H1 (cell line): ENCODE measurements around the gene MMP26. TPM values are rescaled to one million over a fixed set of nuclear protein-coding genes. Genes with fewer than 3 reads are reported as not detected.

Source experiments
- CTCF ChIA-PET: fragments of 300-600 bp; sonication (Branson Sonifier 250); formaldehyde crosslinking; loops from one replicate; lab custom pipeline; 2021; ENCODE audit not compliant: partially characterized antibody; lab: Charles Lee
- POLR2A ChIA-PET: fragments of 300-600 bp; sonication (Branson Sonifier 250); formaldehyde crosslinking; loops from one replicate; lab custom pipeline; 2021; ENCODE audit warnings: inconsistent platforms; ENCODE audit not compliant: partially characterized antibody; lab: Charles Lee
- DNase-seq, 2 experiments: peaks; one replicate each; pipeline versions ENCODE4 v3.0.0 to v3.0.0-alpha.2; 2010 to 2022; ENCODE audit warnings: low spot score in 2 of 2, low read depth in 1 of 2, mixed read lengths in 1 of 2
- FAIRE-seq: peaks from 2 replicates; lab custom pipeline; 2011; peaks lifted over from hg19 to GRCh38; lab: Jason Lieb, UNC
- H2AFZ ChIP-seq: 2 replicates; pipeline ENCODE4 v1.8.1; 2012; ENCODE audit warnings: low read length, inconsistent platforms
- H2AK5ac ChIP-seq: 2 replicates; pipeline ENCODE4 v1.6.1; 2013; ENCODE audit warnings: low read depth, low read length
- H2BK120ac ChIP-seq: replicated peaks from 2 replicates; pipeline ENCODE3; 2013; ENCODE audit warnings: low read depth, low read length, inconsistent platforms
- H2BK12ac ChIP-seq: 2 replicates; pipeline ENCODE4 v1.6.1; 2013; ENCODE audit warnings: low read depth, low read length
- H2BK15ac ChIP-seq: 2 replicates; pipeline ENCODE4 v1.6.1; 2013; ENCODE audit warnings: low read length
- H2BK20ac ChIP-seq: 2 replicates; pipeline ENCODE4 v1.6.1; 2013; ENCODE audit warnings: low read length
- H2BK5ac ChIP-seq: 2 replicates; pipeline ENCODE4 v1.6.1; 2013; ENCODE audit warnings: low read depth, low read length
- H3K14ac ChIP-seq: 2 replicates; pipeline ENCODE4 v1.6.1; 2013; ENCODE audit warnings: inconsistent platforms; ENCODE audit not compliant: insufficient read length
- H3K18ac ChIP-seq: 2 replicates; pipeline ENCODE4 v1.6.1; 2013; ENCODE audit warnings: low read length; ENCODE audit errors: extremely low read depth
- H3K23ac ChIP-seq: 2 replicates; pipeline ENCODE4 v1.6.1; 2013; ENCODE audit warnings: inconsistent platforms; ENCODE audit not compliant: insufficient read length
- H3K23me2 ChIP-seq: 2 replicates; pipeline ENCODE4 v1.6.1; 2013; ENCODE audit warnings: low read depth, low read length
- H3K27ac ChIP-seq: 2 replicates; pipeline ENCODE4 v1.6.1; 2011; ENCODE audit warnings: low read depth, low read length, inconsistent platforms
- H3K27me3 ChIP-seq, 4 experiments: replicated peaks in 1 of 4; 1 replicate in 1 of 4; 2 replicates in 3 of 4; pipeline versions ENCODE4 v1.6.1 to v1.8.1; 2011 to 2013; ENCODE audit warnings: low read length in 3 of 4, mild to moderate bottlenecking in 3 of 4, inconsistent platforms in 2 of 4, mixed read lengths in 2 of 4, moderate library complexity in 1 of 4; ENCODE audit not compliant: control insufficient read depth in 3 of 4, insufficient read depth in 3 of 4; ENCODE audit errors: extremely low read depth in 1 of 4
- H3K36me3 ChIP-seq, 4 experiments: 2 replicates each; pipeline versions ENCODE4 v1.6.1 to v1.8.1; 2011 to 2013; ENCODE audit warnings: mild to moderate bottlenecking in 4 of 4, low read length in 3 of 4, moderate library complexity in 2 of 4, control low read depth in 1 of 4, inconsistent platforms in 1 of 4; ENCODE audit not compliant: insufficient read depth in 4 of 4, control insufficient read depth in 2 of 4
- H3K4ac ChIP-seq: replicated peaks from 2 replicates; pipeline ENCODE3; 2013; ENCODE audit warnings: low read length, low read depth, mixed read lengths, inconsistent platforms; ENCODE audit not compliant: insufficient read length
- H3K4me1 ChIP-seq, 4 experiments: replicated peaks in 1 of 4; 1 replicate in 1 of 4; 2 replicates in 3 of 4; pipeline versions ENCODE4 v1.6.1 to v1.8.1; 2011 to 2013; ENCODE audit warnings: low read length in 3 of 4, inconsistent platforms in 2 of 4, mixed read lengths in 1 of 4; ENCODE audit not compliant: insufficient read depth in 4 of 4, control insufficient read depth in 3 of 4
- H3K4me2 ChIP-seq, 2 experiments: 2 replicates each; pipeline versions ENCODE4 v1.6.1 to v1.8.1; 2011 to 2013; ENCODE audit warnings: low read depth in 2 of 2, low read length in 2 of 2, control low read depth in 1 of 2, inconsistent platforms in 1 of 2, mild to moderate bottlenecking in 1 of 2; ENCODE audit not compliant: insufficient read depth in 1 of 2
- H3K4me3 ChIP-seq, 4 experiments: fragments of 200-600, 300-600 bp in 1 of 4; sonication (generic), shearing (Covaris generic), sonication (Bioruptor Twin) in 1 of 4; 2 replicates each; pipeline versions ENCODE4 v1.5.1 to v1.8.1; 2011 to 2016; ENCODE audit warnings: low read length in 4 of 4, low read depth in 3 of 4, control low read depth in 2 of 4, inconsistent platforms in 2 of 4, mild to moderate bottlenecking in 2 of 4, mixed read lengths in 1 of 4, moderate library complexity in 1 of 4; ENCODE audit not compliant: insufficient read depth in 2 of 4; ENCODE audit errors: extremely low read depth in 1 of 4
- H3K56ac ChIP-seq: replicated peaks from 2 replicates; pipeline ENCODE3; 2013; ENCODE audit warnings: low read depth, mild to moderate bottlenecking, mixed read lengths, low read length, inconsistent platforms; ENCODE audit not compliant: insufficient read length
- H3K79me1 ChIP-seq: 2 replicates; pipeline ENCODE4 v1.6.1; 2013; ENCODE audit warnings: low read depth, low read length, control low read depth
- H3K79me2 ChIP-seq, 2 experiments: 2 replicates each; pipeline versions ENCODE4 v1.6.1 to v1.8.1; 2012 to 2013; ENCODE audit warnings: low read length in 2 of 2, mild to moderate bottlenecking in 2 of 2, inconsistent platforms in 1 of 2; ENCODE audit not compliant: insufficient read depth in 2 of 2, control insufficient read depth in 1 of 2
- H3K9ac ChIP-seq, 4 experiments: replicated peaks in 1 of 4; 1 replicate in 1 of 4; 2 replicates in 3 of 4; pipeline versions ENCODE4 v1.6.1 to v1.8.1; 2011 to 2013; ENCODE audit warnings: low read depth in 3 of 4, low read length in 3 of 4, control low read depth in 2 of 4, mild to moderate bottlenecking in 2 of 4, moderate library complexity in 2 of 4, inconsistent platforms in 1 of 4; ENCODE audit errors: extremely low read depth in 1 of 4
- H3K9me3 ChIP-seq, 2 experiments: 2 replicates each; pipeline versions ENCODE4 v1.6.1 to v1.8.1; 2012 to 2013; ENCODE audit warnings: mild to moderate bottlenecking in 2 of 2, moderate library complexity in 2 of 2, control low read depth in 1 of 2, inconsistent platforms in 1 of 2, low read depth in 1 of 2, low read length in 1 of 2, mixed read lengths in 1 of 2; ENCODE audit not compliant: insufficient read depth in 2 of 2
- H4K20me1 ChIP-seq, 2 experiments: replicated peaks in 1 of 2; 2 replicates each; pipeline versions ENCODE3 to v1.8.1; 2011 to 2013; ENCODE audit warnings: inconsistent platforms in 2 of 2, low read length in 2 of 2, mild to moderate bottlenecking in 1 of 2; ENCODE audit not compliant: insufficient read depth in 2 of 2, control insufficient read depth in 1 of 2
- H4K5ac ChIP-seq: 2 replicates; pipeline ENCODE4 v1.6.1; 2013; ENCODE audit warnings: low read length, low read depth, mixed read lengths, inconsistent platforms; ENCODE audit not compliant: insufficient read length
- H4K8ac ChIP-seq: 2 replicates; pipeline ENCODE4 v1.8.0; 2013; ENCODE audit warnings: mild to moderate bottlenecking, moderate library complexity, low read length, inconsistent platforms; ENCODE audit not compliant: insufficient read depth; ENCODE audit errors: extremely low read depth
- H4K91ac ChIP-seq: replicated peaks from 2 replicates; pipeline ENCODE3; 2013; ENCODE audit warnings: low read length, mixed read lengths, inconsistent platforms; ENCODE audit not compliant: insufficient read length
- ASH2L ChIP-seq: fragments of 200-600, 300-600 bp; sonication (generic); IDR thresholded peaks from one replicate; pipeline ENCODE4 v1.7.1; 2017; ENCODE audit warnings: low read length
- BACH1 ChIP-seq: IDR thresholded peaks from 2 replicates; pipeline ENCODE4 v1.6.1; 2012; ENCODE audit warnings: low read length, improper control_type of control experiment
- CBX5 ChIP-seq: fragments of 300-800, 300-1000 bp; sonication (generic); IDR thresholded peaks from 2 replicates; pipeline ENCODE4 v1.7.1; 2016; ENCODE audit warnings: antibody characterized with exemption, low read length, low read depth
- CHD1 ChIP-seq: IDR thresholded peaks from 2 replicates; pipeline ENCODE4 v1.6.1; 2012; ENCODE audit warnings: low read depth, low read length, improper control_type of control experiment
- POLR2A ChIP-seq, 2 experiments: IDR thresholded peaks; 1 replicate in 1 of 2; 2 replicates in 1 of 2; pipeline ENCODE4 v1.6.1; 2011; ENCODE audit warnings: low read depth in 2 of 2, low read length in 2 of 2, mild to moderate bottlenecking in 2 of 2; ENCODE audit errors: control extremely low read depth in 1 of 2
- SIRT6 ChIP-seq: IDR thresholded peaks from one replicate; pipeline ENCODE4 v1.7.1; 2012; ENCODE audit warnings: low read length, inconsistent platforms
- SIX5 ChIP-seq: IDR thresholded peaks from 2 replicates; pipeline ENCODE4 v1.6.1; 2011; ENCODE audit warnings: mild to moderate bottlenecking, low read depth, low read length
- TAF1 ChIP-seq: IDR thresholded peaks from 2 replicates; pipeline ENCODE4 v1.6.1; 2011; ENCODE audit warnings: mild to moderate bottlenecking, low read depth, low read length
- WGBS, 2 experiments: shearing (Covaris generic) in 1 of 2; methylation state at CpG; one replicate each; pipeline versions ENCODE4 v1.1.6 to v1.1.7; 2013 to 2015; ENCODE audit warnings: low lambda C conversion rate in 2 of 2, mixed read lengths in 2 of 2, inconsistent platforms in 1 of 2, low coverage in 1 of 2, missing lambda C conversion rate in 1 of 2; ENCODE audit not compliant: insufficient replicate concordance in 2 of 2, insufficient coverage in 1 of 2, insufficient read length in 1 of 2; ENCODE audit errors: extremely low coverage in 1 of 2, missing lambda C conversion rate in 1 of 2; 5-methylcytosine and 5-hydroxymethylcytosine counted together
- long read RNA-seq, 2 experiments: library from RNA in 1 of 2; library from capped mRNA in 1 of 2; stranded (forward); transcript quantifications; one replicate each; pipeline ENCODE4 v2.0.0, GENCODE V29; 2021; ENCODE audit warnings: inconsistent platforms in 1 of 2
- polyA minus RNA-seq, 3 experiments: library from RNA; depleted of rRNA, polyadenylated mRNA; stranded (reverse); fragments of >200 nt; gene quantifications; 1 replicate in 2 of 3; 2 replicates in 1 of 3; pipeline ENCODE4 v1.2.3, GENCODE V29; 2011
- polyA plus RNA-seq, 7 experiments: library from polyadenylated mRNA; depleted of rRNA in 3 of 7; stranded (reverse) in 5 of 7; unstranded in 2 of 7; fragments of >200 nt in 5 of 7; fragments of 200-250 nt in 2 of 7; gene quantifications; 1 replicate in 5 of 7; 2 replicates in 1 of 7; 4 replicates in 1 of 7; pipeline versions ENCODE4 v1.2.1 to v1.2.3, GENCODE V29; 2011 to 2013; ENCODE audit warnings: missing spikeins in 2 of 7, mixed read lengths in 2 of 7
- total RNA-seq: library from RNA; stranded (reverse); fragmentation: NEBNext Ultra II Directional; extraction: Animal tissue kit (Norgen Biotek cat#: 25700); gene quantifications from 2 replicates; pipeline ENCODE4 v1.2.1, GENCODE V29; 2021
- TF ChIP-seq, protein P1 (sequence below): IDR thresholded peaks from 2 replicates; pipeline ENCODE4 v1.6.1; 2011; ENCODE audit warnings: low read depth, mild to moderate bottlenecking, low read length; ENCODE audit not compliant: insufficient read depth

The MMP26 gene
- not detected in 2 replicates for total RNA-seq
- 0.06 TPM in 1 of 2 replicates, not detected in the other for polyA plus RNA-seq (2011; rRNA removed)
- 0.08 TPM for polyA plus RNA-seq (2011; cell fraction: cytosol; rRNA removed)
- not detected for polyA plus RNA-seq (2011; cell fraction: nucleus; rRNA removed)
- polyA plus RNA-seq (2012, experiment 1 of 2) = not detected in 4 replicates
- polyA plus RNA-seq (2012, experiment 2 of 2) = not detected
- not detected for polyA plus RNA-seq (2013, experiment 1 of 2)
- polyA plus RNA-seq (2013, experiment 2 of 2) = not detected
- polyA minus RNA-seq (2011; rRNA and poly(A)+ RNA removed) = not detected in 2 replicates
- not detected for polyA minus RNA-seq (2011; cell fraction: cytosol; rRNA and poly(A)+ RNA removed)
- polyA minus RNA-seq (2011; cell fraction: nucleus; rRNA and poly(A)+ RNA removed) = not detected
- long read RNA-seq, experiment 1, partial matches to known transcripts = 0 of 1 reads
- long read RNA-seq, experiment 1, other reads (novel, unspliced or antisense) = 1 of 1 reads
- long read RNA-seq, experiment 2 = 0 reads

DNA sequence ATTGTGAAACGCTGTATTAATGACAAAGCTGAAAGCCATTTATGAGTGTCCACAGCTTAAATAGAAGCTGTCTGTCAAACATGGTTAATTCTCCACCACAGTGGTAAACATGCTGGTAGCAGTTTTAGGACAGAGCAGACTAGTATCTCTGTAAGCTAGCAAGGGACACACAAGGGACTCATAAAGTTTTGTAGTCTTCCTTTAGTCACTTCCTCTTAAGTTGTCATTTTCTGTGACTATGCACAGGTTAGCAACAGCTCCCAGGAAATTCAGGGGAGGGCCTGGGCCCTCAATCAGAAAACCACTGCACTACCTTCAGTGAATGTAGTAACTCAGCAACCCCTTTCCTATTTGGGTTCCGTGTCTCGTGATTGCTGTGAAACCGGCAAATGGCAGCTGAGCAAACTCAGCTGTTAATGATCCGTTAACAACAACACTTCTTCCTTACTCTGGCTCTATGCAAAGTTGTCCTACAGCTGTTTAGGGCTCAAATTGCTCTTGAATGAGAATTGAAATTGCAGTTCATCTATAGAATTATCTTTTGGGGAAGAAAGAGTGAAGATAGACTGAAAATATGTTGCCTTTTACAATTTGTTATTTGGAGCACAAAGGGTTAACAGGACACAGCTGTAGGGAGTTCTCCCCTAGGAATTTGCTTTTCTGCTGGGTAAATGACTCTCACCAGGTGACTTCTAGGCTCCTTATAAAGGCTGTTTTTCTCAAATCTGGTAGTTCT, at the start of gene MMP26:
Gene MMP26 (plus strand): TSS at position 731 of the 736 bp plus-strand sequence.
- Histone ChIP-seq H3K56ac (no peak within 1 kb of the TSS), H2BK15ac (0 out of 2 replicates have a peak within 1 kb of the TSS, but pooled peaks have one; percentile 63), H4K5ac (peak within 1 kb of the TSS; percentile 12), H4K20me1 (no peaks in the 10 kb centered on the region), H3K27ac (peak within 1 kb of the TSS; percentile 25; the same call in 1 of the 2 replicates), H3K14ac (no peak within 1 kb of the TSS), H3K79me2 (no peaks in the 10 kb centered on the region), H2BK12ac (peak within 1 kb of the TSS; percentile 63), H3K79me1 (no peaks in the 10 kb centered on the region), H3K4me2 (peak within 1 kb of the TSS; percentile 50 to 53), H2AK5ac (no peak within 1 kb of the TSS), H2AFZ (peak within 1 kb of the TSS; percentile 98), H2BK20ac (peak within 1 kb of the TSS; percentile 29; the same call in 1 of the 2 replicates), H3K4me1 (peaks cover 0 to 7% (median 5%) of the 10 kb centered on the region in 4 experiments; a peak in 4 of 7 replicates), H4K8ac (no peak within 1 kb of the TSS), H3K18ac (no peak within 1 kb of the TSS; the same call in 1 of the 2 replicates), H3K23me2 (no peaks in the 10 kb centered on the region), H2BK5ac (peak within 1 kb of the TSS; percentile 16; the same call in 1 of the 2 replicates), H4K91ac (no peak within 1 kb of the TSS), H3K23ac (no peak within 1 kb of the TSS), H2BK120ac (peak within 1 kb of the TSS; percentile 84), H3K4ac (no peak within 1 kb of the TSS), H3K27me3 (no peaks in the 10 kb centered on the region), H3K4me3 (peak within 1 kb of the TSS in 3 of 4 experiments; percentile 10 to 46 (median 12); a peak in 4 of 8 replicates), H3K9ac (peak within 1 kb of the TSS in 2 of 4 experiments; percentile 6 to 32; a peak in 2 of 7 replicates), H3K9me3 (no peaks in the 10 kb centered on the region), H3K36me3 (no peaks in the 10 kb centered on the region)
- DNase-seq = peak in 1 of 2 experiments; percentile 46
- ChIA-PET CTCF (interaction anchor here (0.5 to 5.4 kb wide), 7 partner anchors 9 to 420 kb away, joined by 3 to 25 read pairs (median 3); partner anchors contain the start of gene OR51D1), POLR2A (interaction anchor here (1.4 kb wide), 1 partner anchor 9 kb away, joined by 6 read pairs; no protein-coding TSS in a partner anchor)
- WGBS, 2 experiments = 33% methylated on average over 5 of the region's 5 CpGs; no CpG with 5 or more reads in 1 of the 2 experiments
- no peak for FAIRE-seq
- TF ChIP-seq SIX5 = no peak
- no peak for TF ChIP-seq BACH1
- TF ChIP-seq TAF1 = 0 out of 2 replicates have a peak, but pooled peaks have one; percentile 42
- peak; percentile 11 for TF ChIP-seq ASH2L
- TF ChIP-seq POLR2A (IDR thresholded peaks at IDR 0.05; ENCODE audit: control extremely low read depth in 1 of 2, low read depth in 2 of 2, low read length in 2 of 2) = no peak
- TF ChIP-seq SIRT6 = no peak
- no peak for TF ChIP-seq CHD1
- TF ChIP-seq, protein P1, sequence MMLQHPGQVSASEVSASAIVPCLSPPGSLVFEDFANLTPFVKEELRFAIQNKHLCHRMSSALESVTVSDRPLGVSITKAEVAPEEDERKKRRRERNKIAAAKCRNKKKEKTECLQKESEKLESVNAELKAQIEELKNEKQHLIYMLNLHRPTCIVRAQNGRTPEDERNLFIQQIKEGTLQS = no peak
- no peak for TF ChIP-seq CBX5
